Measurements from ENCODE around the gene NAV2.

The NAV2 gene

GRCh38 chr11:19816040-19816439, 103.4 kb downstream of the NAV2 start:
- DNase-seq, result no peak

DNA sequence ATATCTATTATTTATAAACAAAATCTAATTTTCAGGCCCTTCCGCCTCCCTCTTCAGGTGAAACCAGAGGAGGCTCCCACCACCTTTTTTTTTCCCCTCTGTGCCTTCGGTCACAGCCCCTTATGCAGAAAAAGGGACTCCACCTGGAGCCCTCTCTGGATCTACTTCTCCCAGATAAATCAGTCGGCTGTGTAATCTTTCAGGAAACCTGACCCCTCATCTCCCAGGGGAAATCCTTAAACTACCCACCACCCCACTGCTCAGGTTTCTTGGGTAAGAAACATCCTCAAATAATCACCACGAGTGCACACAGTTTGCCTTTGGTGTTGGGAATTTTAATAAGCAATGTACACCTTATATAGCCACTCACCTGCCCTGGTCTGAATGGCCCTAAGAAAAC, 104.2 kb downstream of the NAV2 start:
- DNase-seq, result no peak

DNA sequence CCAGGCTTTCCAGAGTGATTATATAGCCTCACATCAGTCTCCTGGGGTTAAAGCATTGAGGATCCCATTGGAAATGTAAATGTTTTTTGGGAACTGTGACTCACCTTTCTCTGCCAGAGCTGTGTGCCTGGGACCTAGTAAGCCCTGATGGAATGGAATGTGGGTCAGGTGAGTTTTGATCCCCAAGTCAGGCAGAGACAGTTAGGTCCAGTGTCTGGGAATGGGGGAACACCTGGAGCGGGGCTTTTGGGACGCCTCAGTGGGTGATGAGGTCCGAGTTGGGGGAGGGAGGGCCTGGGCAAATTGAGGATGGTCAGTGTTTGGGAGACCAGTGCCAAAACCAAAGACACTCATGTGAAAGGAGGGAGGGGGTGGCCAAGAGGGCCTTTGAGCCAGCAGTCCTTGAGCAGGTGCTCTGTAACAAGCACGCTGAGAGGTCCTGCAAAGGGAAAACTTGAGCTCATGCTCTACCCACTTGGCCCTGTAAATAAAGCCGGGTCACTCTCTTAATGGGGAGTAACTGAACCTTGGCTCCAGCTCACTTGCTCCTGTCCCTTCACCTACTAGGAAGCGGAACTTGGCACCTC, 104.7 kb downstream of the NAV2 start:
- no peak for DNase-seq

GRCh38 chr11:19817870-19818269, 105.2 kb downstream of the NAV2 start:
- no peak for DNase-seq

DNA sequence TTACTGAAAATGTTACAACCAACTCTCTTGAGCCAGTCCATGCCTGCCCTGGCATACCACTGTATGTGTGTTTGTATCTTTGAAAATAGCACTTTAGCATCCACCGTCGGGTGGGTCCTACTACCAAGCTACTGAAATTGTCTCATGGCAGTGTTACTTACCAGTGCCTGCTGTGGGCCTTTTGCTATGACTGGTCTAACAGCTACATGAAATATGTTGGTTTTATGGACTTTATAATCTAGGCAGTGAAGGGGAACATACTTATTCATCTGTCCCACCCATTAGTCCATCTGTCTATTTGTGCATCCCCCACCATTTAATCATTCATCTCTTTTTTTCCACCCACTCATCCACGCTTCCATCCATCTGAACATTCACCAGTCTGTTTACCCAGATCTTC, 106.0 kb downstream of the NAV2 start:
- no peak for DNase-seq

DNA sequence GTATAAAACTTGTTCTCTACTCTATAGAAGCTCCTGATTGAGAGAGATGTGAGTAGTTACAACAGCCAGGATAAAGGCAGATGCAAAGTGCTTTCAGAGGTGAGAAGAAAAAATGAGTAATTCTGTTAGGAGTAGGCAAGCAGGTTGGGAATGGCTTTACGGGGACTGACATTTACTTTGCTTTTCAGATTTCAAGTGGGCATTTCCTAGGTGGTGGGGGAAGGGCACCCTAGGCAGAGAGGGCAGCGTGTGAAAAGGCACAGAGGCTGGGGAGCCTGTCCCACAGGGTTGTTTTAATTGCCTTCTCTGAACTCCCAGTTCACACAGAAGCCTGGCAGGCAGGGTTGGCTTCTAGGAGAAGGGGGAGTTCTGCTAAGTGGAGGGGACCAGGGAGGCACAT, 106.5 kb downstream of the NAV2 start:
- no peak for DNase-seq

- no peak for DNase-seq
Observed at GRCh38 chr11:19820100-19820499, 107.5 kb downstream of the NAV2 start.

DNA sequence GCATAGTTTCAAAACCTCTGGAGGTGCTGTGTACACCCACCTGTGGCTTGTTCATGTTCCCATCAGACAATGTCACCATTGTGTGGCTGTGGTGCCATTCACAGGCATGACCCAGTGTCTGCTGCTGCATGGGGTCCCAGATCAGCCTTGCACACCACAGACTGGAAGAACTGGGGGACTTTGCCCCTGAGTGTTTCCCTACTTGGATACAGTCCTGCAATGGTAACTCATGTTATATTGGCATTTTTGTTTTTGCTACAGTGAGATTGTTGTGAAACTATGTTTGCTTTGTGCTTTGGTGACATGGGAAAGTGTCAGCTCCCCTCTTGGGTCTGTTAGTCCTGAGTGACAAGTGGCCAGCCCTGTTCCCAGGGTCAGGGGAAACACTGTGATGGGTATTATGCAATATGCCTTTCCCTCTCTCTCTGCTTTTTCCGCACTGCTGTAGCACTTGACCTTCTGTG, 108.8 kb downstream of the NAV2 start:
- DNase-seq, result no peak

GRCh38 chr11:19821993-19822392, 109.4 kb downstream of the NAV2 start:
- DNase-seq, result no peak

DNA sequence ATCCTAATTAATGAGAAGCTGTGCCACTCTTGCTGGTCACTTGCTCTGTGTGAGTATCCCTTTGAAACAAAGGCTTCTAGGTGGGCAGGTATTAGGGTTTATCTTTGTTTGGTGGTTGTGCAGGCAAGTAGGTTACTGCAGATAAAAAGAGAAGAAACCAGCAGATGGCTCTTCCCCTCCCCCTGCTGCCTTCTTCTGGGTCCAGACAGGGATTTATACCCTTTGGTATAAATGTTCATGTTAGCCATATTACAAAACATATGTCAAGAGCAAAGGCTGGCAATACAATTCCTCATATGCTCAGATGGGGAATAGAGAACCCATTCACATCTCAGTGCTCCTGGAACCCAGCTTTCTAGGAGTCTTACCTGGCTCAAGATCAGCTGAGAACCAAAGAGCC, 109.9 kb downstream of the NAV2 start:
- no peak for DNase-seq

DNA sequence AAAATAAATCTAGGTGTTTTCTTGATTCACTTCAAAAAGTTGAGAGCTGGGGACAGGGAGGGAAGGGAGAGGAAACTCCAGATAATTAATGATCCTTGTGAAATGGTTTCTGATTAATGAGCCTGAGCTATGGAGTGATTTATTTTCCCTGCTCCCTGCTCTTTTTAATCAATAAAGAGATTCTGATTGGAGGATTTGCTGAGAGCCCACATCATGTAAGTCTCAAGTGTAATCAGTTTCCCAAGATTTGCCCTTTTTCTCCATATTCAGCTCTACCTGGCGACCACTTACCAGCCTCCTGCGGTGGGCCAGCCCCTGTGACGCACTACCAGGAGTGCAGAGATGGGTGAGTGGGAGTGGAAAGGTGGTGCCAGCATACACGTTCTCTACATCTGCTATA, 114.0 kb downstream of the NAV2 start:
- no peak for DNase-seq

GRCh38 chr11:19827399-19828135, 114.9 kb downstream of the NAV2 start:
- no peak for DNase-seq

GRCh38 chr11:19828382-19829108, 115.9 kb downstream of the NAV2 start:
- DNase-seq, result no peak

- no peak for DNase-seq
Observed at GRCh38 chr11:19829109-19829837, 116.6 kb downstream of the NAV2 start.

- no peak for DNase-seq
Observed at GRCh38 chr11:19832086-19832750, 119.6 kb downstream of the NAV2 start.

- DNase-seq, result no peak
Observed at GRCh38 chr11:19832901-19833300, 120.3 kb downstream of the NAV2 start.

DNA sequence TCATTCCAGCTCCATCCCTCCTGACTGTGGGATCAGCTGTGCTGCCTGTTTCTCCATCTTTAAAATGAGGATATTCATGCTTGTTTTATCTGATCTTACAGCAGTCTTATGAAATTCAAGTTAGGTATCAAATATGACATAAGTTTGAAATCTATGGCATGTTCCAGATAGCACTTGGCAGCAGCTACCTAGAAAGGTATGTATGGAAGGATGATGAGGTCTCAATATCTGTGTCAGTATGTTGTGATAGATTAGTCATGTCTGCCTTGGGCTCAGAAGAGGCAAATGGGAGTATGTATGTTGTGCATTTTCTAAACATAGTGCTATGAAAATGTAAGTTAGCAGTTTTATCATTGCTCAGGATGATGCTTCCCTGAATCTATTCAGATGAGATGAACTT, 122.1 kb downstream of the NAV2 start:
- no peak for DNase-seq

DNA sequence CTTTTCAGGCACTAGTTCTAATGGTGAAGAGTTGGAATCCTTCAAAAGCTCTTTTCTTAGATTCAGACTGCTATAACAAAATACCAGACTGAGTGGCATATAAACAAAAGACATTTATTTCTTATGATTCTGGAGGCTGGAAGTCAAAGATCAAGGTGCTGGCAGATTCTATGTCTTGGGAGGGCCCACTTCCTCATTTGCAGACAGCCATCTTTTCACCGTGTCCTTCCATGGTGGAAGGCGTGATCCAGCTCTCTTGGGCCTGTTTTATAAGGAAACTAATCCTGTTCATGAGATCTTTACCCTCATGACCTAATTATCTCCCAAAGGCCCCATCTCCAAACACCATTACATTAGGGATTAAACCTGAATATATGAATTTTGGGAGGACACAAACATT, 124.0 kb downstream of the NAV2 start:
- DNase-seq, result no peak

GRCh38 chr11:19838994-19839768, 126.5 kb downstream of the NAV2 start:
- no peak for DNase-seq

GRCh38 chr11:19840961-19841360, 128.3 kb downstream of the NAV2 start:
- no peak for DNase-seq

- no peak for DNase-seq
Observed at GRCh38 chr11:19842505-19842904, 129.9 kb downstream of the NAV2 start.

DNA sequence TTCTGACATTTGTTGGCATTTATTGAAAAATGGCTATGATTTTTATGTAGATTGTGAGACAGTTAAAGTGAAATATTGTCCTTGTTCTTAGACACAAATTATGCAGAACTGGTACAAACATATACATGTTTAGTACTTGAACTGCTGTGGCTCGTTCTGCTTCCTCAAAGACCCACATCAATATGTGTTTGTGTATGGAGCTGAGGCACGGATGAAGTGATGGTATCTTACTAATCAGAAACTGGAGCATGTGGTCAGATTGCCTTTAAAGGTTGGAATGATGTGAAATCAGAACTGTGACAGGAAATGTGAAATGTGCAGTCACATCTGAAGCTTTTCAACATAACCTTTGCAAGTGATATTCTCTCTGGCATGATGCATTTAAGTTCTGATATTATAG, 130.4 kb downstream of the NAV2 start:
- DNase-seq, result no peak
